Astrocyte of the cerebellum (primary cell): ENCODE data around the gene SH3GL3.

Experiments
- DNase-seq: peaks from one replicate; pipeline ENCODE4 v3.0.0-alpha.2; 2011; ENCODE audit warnings: low read depth
- H3K4me3 ChIP-seq: 2 replicates; pipeline ENCODE4 v1.5.1; 2011; ENCODE audit warnings: mild to moderate bottlenecking, low read depth, low read length, moderate library complexity
- in situ Hi-C: cut with HindIII; loops from 2 replicates; pipeline ENCODE4 v1.10.0; 2017; ENCODE audit warnings: low sequenced_read_pairs
- TF ChIP-seq, protein P1 (sequence below): IDR thresholded peaks from 2 replicates; pipeline ENCODE4 v1.5.1; 2012; ENCODE audit warnings: low read length, low read depth, moderate library complexity, mild to moderate bottlenecking; ENCODE audit errors: missing control alignments

SH3GL3 gene

DNA sequence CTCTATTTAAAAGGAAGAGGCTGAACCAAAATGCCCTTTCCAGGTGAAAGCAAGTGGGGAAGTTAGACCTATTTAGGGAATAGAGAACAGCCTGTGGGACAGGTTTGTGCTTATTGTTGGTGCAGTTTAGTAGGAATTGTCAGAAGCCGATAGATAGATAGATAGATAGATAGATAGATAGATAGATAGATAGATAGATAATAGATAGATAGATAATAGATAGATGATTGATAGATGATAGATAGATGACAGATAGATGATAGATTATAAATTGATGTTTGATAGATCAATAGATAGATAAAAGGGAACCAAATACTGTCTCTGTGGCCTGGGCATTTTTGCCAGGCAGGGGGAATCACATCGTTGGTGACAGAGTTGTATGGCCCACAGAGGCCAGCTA lies 42.5 kb downstream of the SH3GL3 start:
- no peak for DNase-seq
- TF ChIP-seq, protein P1, sequence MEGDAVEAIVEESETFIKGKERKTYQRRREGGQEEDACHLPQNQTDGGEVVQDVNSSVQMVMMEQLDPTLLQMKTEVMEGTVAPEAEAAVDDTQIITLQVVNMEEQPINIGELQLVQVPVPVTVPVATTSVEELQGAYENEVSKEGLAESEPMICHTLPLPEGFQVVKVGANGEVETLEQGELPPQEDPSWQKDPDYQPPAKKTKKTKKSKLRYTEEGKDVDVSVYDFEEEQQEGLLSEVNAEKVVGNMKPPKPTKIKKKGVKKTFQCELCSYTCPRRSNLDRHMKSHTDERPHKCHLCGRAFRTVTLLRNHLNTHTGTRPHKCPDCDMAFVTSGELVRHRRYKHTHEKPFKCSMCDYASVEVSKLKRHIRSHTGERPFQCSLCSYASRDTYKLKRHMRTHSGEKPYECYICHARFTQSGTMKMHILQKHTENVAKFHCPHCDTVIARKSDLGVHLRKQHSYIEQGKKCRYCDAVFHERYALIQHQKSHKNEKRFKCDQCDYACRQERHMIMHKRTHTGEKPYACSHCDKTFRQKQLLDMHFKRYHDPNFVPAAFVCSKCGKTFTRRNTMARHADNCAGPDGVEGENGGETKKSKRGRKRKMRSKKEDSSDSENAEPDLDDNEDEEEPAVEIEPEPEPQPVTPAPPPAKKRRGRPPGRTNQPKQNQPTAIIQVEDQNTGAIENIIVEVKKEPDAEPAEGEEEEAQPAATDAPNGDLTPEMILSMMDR, result no peak
- in situ Hi-C loops, result no loop called here
- H3K4me3 ChIP-seq, result no peak overlapping the region

DNA sequence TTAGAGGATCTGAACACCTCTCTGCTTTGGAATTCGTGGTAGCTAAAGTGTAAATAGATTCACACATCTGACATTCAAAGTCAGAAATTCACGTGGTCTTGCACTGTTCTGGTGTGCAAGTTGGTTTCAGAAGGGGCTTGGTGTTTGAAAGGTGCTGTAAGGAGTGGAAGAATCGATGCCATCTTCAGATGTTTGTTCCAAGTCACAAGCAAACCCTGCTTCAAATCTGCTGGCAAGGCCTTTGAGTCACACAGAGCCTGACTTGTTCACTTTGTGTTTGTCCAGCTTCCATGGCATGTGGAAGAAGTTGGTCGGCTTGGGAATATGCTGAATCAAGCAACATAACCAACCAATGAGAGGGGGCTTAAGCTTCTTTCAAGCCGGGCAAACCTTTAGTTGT lies 44.3 kb downstream of the SH3GL3 start:
- no peak for DNase-seq
- TF ChIP-seq, protein P1, result no peak
- no peak overlapping the region for H3K4me3 ChIP-seq
- in situ Hi-C loops, result no loop called here

DNA sequence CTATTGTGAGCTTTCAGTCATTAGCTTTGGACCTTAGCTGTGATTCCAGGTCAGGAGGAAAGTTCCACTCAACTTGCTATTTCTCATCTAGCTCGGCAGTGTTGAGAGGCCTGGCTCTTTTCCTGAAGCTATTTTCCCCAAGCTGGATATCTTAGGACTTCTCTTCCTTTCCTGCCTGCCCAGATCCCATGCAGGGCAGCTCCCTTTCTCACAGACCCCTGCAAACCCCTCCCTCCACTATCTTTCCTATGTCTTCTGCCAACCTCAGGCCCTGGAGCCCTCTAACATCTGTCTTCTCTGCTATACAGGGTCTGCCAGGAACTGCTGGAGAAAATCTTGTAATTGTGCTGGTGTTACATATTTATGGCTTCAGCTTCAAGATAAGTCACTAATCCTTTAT lies 49.6 kb downstream of the SH3GL3 start:
- in situ Hi-C loops, result no loop called here
- H3K4me3 ChIP-seq, result no peak overlapping the region
- no peak for DNase-seq
- TF ChIP-seq, protein P1, result no peak

DNA sequence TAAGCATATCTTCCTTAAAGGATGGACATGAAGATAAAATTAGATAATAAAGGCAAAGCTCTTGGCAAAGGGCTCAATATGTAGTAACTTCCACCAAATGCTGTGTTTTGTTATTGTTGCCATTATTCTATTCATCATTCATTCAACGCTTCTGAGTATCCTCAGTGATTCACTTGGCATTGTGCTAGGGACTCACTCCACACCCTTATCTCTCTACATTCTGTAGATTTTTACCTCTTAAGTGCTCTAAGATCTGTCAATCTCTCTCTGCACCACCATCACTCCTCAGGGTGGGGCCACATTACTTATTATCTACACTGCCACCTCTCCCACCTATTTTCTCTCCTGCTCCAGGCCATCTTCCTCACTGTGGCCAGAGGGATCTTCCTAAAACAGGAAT lies 51.2 kb downstream of the SH3GL3 start:
- no peak overlapping the region for H3K4me3 ChIP-seq
- TF ChIP-seq, protein P1, result no peak
- in situ Hi-C loops, result no loop called here
- DNase-seq, result no peak

DNA sequence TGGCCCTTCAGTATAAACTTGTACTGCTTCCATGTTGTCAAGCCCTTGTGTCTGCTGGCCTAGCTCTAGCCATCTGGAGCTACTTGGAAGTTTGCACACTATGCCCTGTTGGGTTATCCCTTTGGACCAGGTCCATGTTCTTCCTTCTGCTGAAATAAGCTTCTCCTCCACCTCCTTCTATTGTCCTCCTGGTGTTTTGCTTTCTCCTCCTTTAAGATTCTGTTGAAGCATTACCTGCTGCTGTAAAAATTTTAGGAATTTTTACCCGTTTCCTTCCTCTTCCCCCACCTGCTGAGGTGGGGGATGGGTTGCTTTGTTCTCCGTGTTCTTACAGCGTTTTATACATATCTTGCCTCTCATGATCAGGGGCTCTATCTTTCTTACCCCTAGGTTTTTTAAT lies 51.7 kb downstream of the SH3GL3 start:
- H3K4me3 ChIP-seq, result no peak overlapping the region
- in situ Hi-C loops, result no loop called here
- no peak for DNase-seq
- TF ChIP-seq, protein P1, result no peak

DNA sequence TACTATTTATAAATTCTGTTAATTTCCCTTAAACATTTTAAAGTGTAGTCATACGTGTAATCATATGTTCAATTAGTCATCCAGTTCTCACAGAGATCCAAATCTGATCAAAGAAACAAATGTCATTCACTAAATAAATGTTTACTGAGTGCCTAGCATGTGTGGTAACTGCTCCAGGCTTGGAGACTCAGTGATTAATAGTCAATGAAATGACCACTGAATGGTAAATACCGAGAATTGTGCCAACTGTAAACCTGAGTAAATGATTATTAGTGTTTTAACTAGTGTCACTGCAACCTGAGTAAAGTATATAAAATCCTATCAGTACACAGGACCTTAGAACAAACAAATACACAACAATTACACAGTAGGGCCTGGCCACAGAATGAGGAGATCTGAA lies 52.3 kb downstream of the SH3GL3 start:
- no peak for DNase-seq
- H3K4me3 ChIP-seq, result no peak overlapping the region
- in situ Hi-C loops, result no loop called here
- TF ChIP-seq, protein P1, result no peak
